GM13977 (cell line): ENCODE data around the gene OBSCN.

Experiments used
- DNase-seq: peaks from one replicate; pipeline ENCODE4 v3.0.0; 2012; ENCODE audit warnings: low spot score
- in situ Hi-C: fragments of 300-500 bp; cut with MboI; formaldehyde crosslinking; loops from one replicate; pipeline ENCODE4 v1.12.0; 2022; ENCODE audit warnings: low sequenced_read_pairs, low pct_unique_long_range_greater_than_20kb, mixed read lengths, inconsistent platforms; ENCODE audit not compliant: unreplicated experiment
- TF ChIP-seq, protein P1 (sequence below): IDR thresholded peaks from 2 replicates; pipeline ENCODE4 v1.5.1; 2012; ENCODE audit warnings: mild to moderate bottlenecking, control low read depth; ENCODE audit not compliant: insufficient read depth; ENCODE audit errors: extremely low read depth, missing control alignments

The OBSCN gene

DNA sequence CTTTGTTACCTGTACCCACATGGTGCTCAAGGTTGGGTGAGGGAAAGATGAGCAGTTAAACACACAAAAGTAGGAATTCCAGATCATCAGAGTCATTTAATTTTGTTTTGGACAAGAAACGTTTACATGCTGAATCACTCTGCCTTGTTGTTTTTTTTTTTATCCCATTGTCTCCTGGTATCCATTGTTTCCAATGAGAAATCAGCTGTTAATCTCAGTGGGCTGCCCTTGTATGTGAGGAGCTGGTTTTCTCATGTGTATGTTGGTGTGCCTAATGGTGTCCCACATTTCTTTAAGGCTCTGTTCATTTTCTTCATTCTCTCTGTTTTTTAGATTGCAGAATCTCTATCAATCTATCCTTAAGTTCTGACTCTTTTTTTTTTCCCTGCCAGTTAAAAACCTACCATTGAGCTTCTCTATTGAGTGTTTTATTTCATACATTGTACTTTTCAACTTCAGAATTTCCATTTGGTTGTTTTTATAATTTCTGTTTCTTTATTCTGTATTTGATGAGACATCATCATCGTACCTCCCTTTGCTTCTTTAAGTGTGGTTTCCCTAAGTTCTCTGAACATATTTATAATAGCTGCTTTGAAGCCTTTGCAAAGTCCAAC lies 8.8 kb upstream of the OBSCN start:
- no peak for DNase-seq
- TF ChIP-seq, protein P1, sequence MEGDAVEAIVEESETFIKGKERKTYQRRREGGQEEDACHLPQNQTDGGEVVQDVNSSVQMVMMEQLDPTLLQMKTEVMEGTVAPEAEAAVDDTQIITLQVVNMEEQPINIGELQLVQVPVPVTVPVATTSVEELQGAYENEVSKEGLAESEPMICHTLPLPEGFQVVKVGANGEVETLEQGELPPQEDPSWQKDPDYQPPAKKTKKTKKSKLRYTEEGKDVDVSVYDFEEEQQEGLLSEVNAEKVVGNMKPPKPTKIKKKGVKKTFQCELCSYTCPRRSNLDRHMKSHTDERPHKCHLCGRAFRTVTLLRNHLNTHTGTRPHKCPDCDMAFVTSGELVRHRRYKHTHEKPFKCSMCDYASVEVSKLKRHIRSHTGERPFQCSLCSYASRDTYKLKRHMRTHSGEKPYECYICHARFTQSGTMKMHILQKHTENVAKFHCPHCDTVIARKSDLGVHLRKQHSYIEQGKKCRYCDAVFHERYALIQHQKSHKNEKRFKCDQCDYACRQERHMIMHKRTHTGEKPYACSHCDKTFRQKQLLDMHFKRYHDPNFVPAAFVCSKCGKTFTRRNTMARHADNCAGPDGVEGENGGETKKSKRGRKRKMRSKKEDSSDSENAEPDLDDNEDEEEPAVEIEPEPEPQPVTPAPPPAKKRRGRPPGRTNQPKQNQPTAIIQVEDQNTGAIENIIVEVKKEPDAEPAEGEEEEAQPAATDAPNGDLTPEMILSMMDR, result no peak
- in situ Hi-C loops, result no loop called here

DNA sequence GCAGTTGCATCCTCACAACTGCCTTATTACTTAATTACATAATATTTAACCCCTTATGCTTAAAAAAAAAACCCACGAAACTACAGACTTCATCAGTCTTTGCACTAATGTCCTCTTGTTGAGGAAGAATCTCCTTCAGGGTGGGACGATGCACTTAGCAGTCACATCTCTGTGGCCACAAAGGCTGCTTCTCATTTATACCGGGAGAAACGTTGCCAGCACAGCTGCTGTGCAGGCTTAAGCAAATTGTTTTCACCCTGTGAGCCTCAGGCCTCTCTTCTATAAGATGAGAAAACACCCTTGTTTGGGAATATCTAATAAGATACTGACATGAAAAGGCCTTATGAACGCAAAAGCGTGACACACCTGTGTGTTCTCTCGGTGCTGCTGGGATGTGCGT lies 2.9 kb upstream of the OBSCN start:
- no peak for DNase-seq
- in situ Hi-C loops, result no loop called here
- TF ChIP-seq, protein P1, result no peak

GRCh38 chr1:228205526-228206436 lies 2.1 kb upstream of the OBSCN start:
- in situ Hi-C loops, result no loop called here
- TF ChIP-seq, protein P1, result no peak
- no peak for DNase-seq

- TF ChIP-seq, protein P1, result no peak
- DNase-seq, result no peak
- in situ Hi-C loops, result no loop called here
These were observed 1.1 kb upstream of the OBSCN start for GRCh38 chr1:228206582-228207351.

- DNase-seq, result no peak
- TF ChIP-seq, protein P1, result no peak
- in situ Hi-C loops, result no loop called here
These were observed 448 bp upstream of the OBSCN start for GRCh38 chr1:228207381-228207810.

GRCh38 chr1:228208831-228209551 lies 1.1 kb downstream of the OBSCN start:
- TF ChIP-seq, protein P1, result no peak
- no peak for DNase-seq
- in situ Hi-C loops, result no loop called here
